HepG2 (cell line): ENCODE results near the gene PBX2. TPM values are rescaled to one million over a fixed set of nuclear protein-coding genes. Genes with fewer than 3 reads are reported as not detected.

Source experiments
- HIC2 ChIP-seq: sonication (generic); formaldehyde crosslinking; IDR thresholded peaks from 2 replicates; pipeline ENCODE4 v1.9.0; 2022; ENCODE audit warnings: low read depth, missing genetic modification reagents
- KLF13 ChIP-seq: sonication (generic); formaldehyde crosslinking; IDR thresholded peaks from 2 replicates; pipeline ENCODE4 v1.4.0; 2020; ENCODE audit warnings: mild to moderate bottlenecking, missing genetic modification reagents
- KLF16 ChIP-seq, 2 experiments: sonication (generic) in 1 of 2; formaldehyde crosslinking in 1 of 2; IDR thresholded peaks; 2 replicates each; pipeline versions ENCODE4 v1.6.1 to v1.8.0; 2016 to 2023; ENCODE audit warnings: missing genetic modification reagents in 2 of 2, missing compliant biosample characterization in 1 of 2
- MAFG ChIP-seq: sonication (generic); formaldehyde crosslinking; IDR thresholded peaks from 2 replicates; pipeline ENCODE4 v1.5.1; 2020; ENCODE audit warnings: mild to moderate bottlenecking, missing genetic modification reagents
- RBAK ChIP-seq: sonication (generic); formaldehyde crosslinking; IDR thresholded peaks from 2 replicates; pipeline ENCODE4 v1.5.1; 2020; ENCODE audit warnings: mild to moderate bottlenecking, missing genetic modification reagents
- REL ChIP-seq: sonication (generic); formaldehyde crosslinking; conservative IDR thresholded peaks from 2 replicates; pipeline ENCODE4 v1.8.0; 2022; ENCODE audit warnings: mild to moderate bottlenecking, missing genetic modification reagents, moderate library complexity
- SP4 ChIP-seq: sonication (generic); formaldehyde crosslinking; IDR thresholded peaks from 2 replicates; pipeline ENCODE4 v1.8.1; 2023; ENCODE audit warnings: mild to moderate bottlenecking, missing genetic modification reagents
- STAG1 ChIP-seq: sonication (generic); formaldehyde crosslinking; IDR thresholded peaks from 2 replicates; pipeline ENCODE4 v1.4.0; 2020; ENCODE audit warnings: missing genetic modification reagents
- TRIM24 ChIP-seq: sonication (generic); formaldehyde crosslinking; IDR thresholded peaks from 2 replicates; pipeline ENCODE4 v1.8.0; 2022; ENCODE audit warnings: mild to moderate bottlenecking, missing genetic modification reagents
- ZBTB7A ChIP-seq: sonication (generic); formaldehyde crosslinking; IDR thresholded peaks from 2 replicates; pipeline ENCODE4 v1.8.0; 2022; ENCODE audit warnings: mild to moderate bottlenecking, missing genetic modification reagents
- ZNF160 ChIP-seq: sonication (generic); formaldehyde crosslinking; IDR thresholded peaks from 2 replicates; pipeline ENCODE4 v1.8.0; 2022; ENCODE audit warnings: mild to moderate bottlenecking, inconsistent platforms, missing genetic modification reagents
- ZNF180 ChIP-seq: sonication (generic); formaldehyde crosslinking; IDR thresholded peaks from 2 replicates; pipeline ENCODE4 v1.4.0; 2020; ENCODE audit warnings: low read depth, missing genetic modification reagents, borderline replicate concordance
- ZNF205 ChIP-seq: IDR thresholded peaks from 2 replicates; pipeline ENCODE4 v1.6.1; 2018; ENCODE audit warnings: missing biosample characterization, missing genetic modification reagents
- ZNF224 ChIP-seq: sonication (generic); formaldehyde crosslinking; IDR thresholded peaks from 2 replicates; pipeline ENCODE4 v1.5.0; 2020; ENCODE audit warnings: mild to moderate bottlenecking, missing genetic modification reagents
- ZNF503 ChIP-seq: sonication (generic); formaldehyde crosslinking; IDR thresholded peaks from 2 replicates; pipeline ENCODE4 v1.4.0; 2020; ENCODE audit warnings: missing genetic modification reagents
- ZNF562 ChIP-seq: sonication (generic); formaldehyde crosslinking; IDR thresholded peaks from 2 replicates; pipeline ENCODE4 v1.8.0; 2022; ENCODE audit warnings: missing genetic modification reagents, borderline replicate concordance
- ZNF597 ChIP-seq: sonication (generic); formaldehyde crosslinking; IDR thresholded peaks from 2 replicates; pipeline ENCODE4 v1.5.0; 2020; ENCODE audit warnings: missing genetic modification reagents
- ZNF768 ChIP-seq: sonication (generic); formaldehyde crosslinking; IDR thresholded peaks from 2 replicates; pipeline ENCODE4 v1.4.0; 2020; ENCODE audit warnings: missing genetic modification reagents
- ZNF770 ChIP-seq: sonication (generic); formaldehyde crosslinking; IDR thresholded peaks from 2 replicates; pipeline ENCODE4 v1.5.0; 2020; ENCODE audit warnings: mild to moderate bottlenecking, missing genetic modification reagents
- ZSCAN9 ChIP-seq: IDR thresholded peaks from 2 replicates; pipeline ENCODE4 v1.6.1; 2016; ENCODE audit warnings: borderline replicate concordance
- polyA plus RNA-seq, 8 experiments: library from polyadenylated mRNA; depleted of rRNA in 3 of 8; stranded (reverse) in 7 of 8; unstranded in 1 of 8; fragments of >200 nt; fragmentation: Illumina TruSeq in 4 of 8; extraction: Trizol in 4 of 8; gene quantifications; 2 replicates each; pipeline versions ENCODE4 v1.2.1 to v1.2.3, GENCODE V29; 2011 to 2016; ENCODE audit warnings: low read depth in 4 of 8, missing spikeins in 1 of 8, mixed read lengths in 1 of 8; ENCODE audit not compliant: insufficient read depth in 1 of 8
- total RNA-seq, 5 experiments: library from RNA; depleted of rRNA; stranded (reverse); fragments of >200 nt; fragmentation: Illumina TruSeq; extraction: Trizol; gene quantifications; 2 replicates each; pipeline ENCODE4 v1.2.3, GENCODE V29; 2016; ENCODE audit warnings: low read depth in 1 of 5
- TF ChIP-seq, protein P1 (sequence below): sonication (generic); formaldehyde crosslinking; IDR thresholded peaks from 2 replicates; pipeline ENCODE4 v1.8.0; 2023; ENCODE audit warnings: mild to moderate bottlenecking, missing genetic modification reagents

PBX2 gene
- total and polyA plus RNA-seq, 2 of the 13 experiments (the other 11 are each of a cell fraction or from before 2014, with no cell fraction given) = 42.3 to 77.8 TPM

DNA sequence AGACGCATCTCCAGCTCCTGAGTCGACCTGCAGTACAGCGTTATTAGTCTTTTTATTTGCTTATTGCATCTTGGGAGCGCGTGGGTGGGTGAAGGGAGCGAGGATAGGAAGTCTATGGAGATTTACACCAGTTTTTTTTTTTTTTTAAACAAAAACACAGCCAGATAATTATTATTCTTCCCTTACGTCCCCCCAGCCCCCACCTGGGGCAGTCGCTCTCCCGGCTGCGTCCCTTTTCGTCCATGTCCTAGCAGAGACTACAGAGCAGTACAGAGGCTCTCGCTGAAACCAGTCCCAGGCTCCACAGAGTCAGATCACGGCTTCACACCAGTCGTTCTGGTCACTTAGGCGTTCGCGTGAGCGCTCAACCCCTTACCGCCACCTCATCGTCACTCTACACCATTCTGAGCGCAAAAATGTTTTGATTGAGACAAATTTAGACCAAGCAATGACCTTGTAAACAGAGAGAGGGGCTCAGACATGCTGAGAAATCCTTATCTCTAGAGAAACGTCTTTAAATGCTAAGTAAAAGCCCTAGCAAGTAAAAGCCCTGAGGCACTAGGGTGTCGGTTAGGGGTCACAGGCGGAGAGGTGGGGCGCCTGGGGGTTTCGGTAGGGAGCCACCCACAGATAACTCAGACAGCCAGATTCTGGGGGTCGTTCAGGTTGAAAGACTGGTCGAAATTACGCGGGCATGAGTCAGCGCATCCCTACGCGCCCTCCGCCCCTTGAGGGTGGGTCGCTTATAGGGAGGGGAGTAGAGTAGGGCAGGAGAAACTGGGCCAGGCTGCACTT, 37.0 kb downstream of the PBX2 start (continued):
- TF ChIP-seq ZNF770 (no peak), ZNF224 (CRISPR knock-in tag) (no peak; the same call in 1 of the 2 replicates), ZSCAN9 (CRISPR knock-in tag) (no peak; the same call in 1 of the 2 replicates), ZNF768 (CRISPR knock-in tag) (no peak), ZNF160 (CRISPR knock-in tag) (0 out of 2 replicates have a peak, but pooled peaks have one; percentile 2), KLF16 (CRISPR knock-in tag; IDR thresholded peaks at IDR 0.05) (peak in 1 of 2 experiments; percentile 5; a peak in 1 of 4 replicates), KLF13 (no peak), ZNF562 (CRISPR knock-in tag) (no peak), REL (CRISPR knock-in tag) (peak; percentile 9; the same call in 1 of the 2 replicates), RBAK (no peak), STAG1 (CRISPR knock-in tag) (no peak), ZNF597 (CRISPR knock-in tag) (no peak), ZNF205 (peak; percentile 56; the same call in 1 of the 2 replicates), ZNF180 (0 out of 2 replicates have a peak, but pooled peaks have one; percentile 81), TRIM24 (CRISPR knock-in tag) (no peak), SP4 (no peak), MAFG (CRISPR knock-in tag) (peak; percentile 32; the same call in 1 of the 2 replicates), ZNF503 (CRISPR knock-in tag) (no peak), ZBTB7A (CRISPR knock-in tag) (0 out of 2 replicates have a peak, but pooled peaks have one; percentile 38), HIC2 (CRISPR knock-in tag) (no peak)
- TF ChIP-seq, protein P1, sequence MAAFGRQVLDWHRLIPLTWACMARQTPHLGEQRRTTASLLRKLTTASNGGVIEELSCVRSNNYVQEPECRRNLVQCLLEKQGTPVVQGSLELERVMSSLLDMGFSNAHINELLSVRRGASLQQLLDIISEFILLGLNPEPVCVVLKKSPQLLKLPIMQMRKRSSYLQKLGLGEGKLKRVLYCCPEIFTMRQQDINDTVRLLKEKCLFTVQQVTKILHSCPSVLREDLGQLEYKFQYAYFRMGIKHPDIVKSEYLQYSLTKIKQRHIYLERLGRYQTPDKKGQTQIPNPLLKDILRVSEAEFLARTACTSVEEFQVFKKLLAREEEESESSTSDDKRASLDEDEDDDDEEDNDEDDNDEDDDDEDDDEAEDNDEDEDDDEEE (CRISPR knock-in tag) = no peak
